Thyroid gland (tissue), 4 donors: ENCODE data around the gene TSPAN6. TPM values are rescaled to one million over a fixed set of nuclear protein-coding genes. Genes with fewer than 3 reads are reported as not detected.

Source experiments
- DNase-seq, 2 donors: peaks; one replicate each; pipeline ENCODE4 v3.0.0-alpha.2; 2019
- H3K27ac ChIP-seq, 3 donors: fragments of 200-600 bp; sonication (generic); 1 replicate in 2 of 3; 2 replicates in 1 of 3; pipeline ENCODE4 v1.5.1; 2016 to 2019; ENCODE audit warnings: mild to moderate bottlenecking in 1 of 3, moderate library complexity in 1 of 3
- H3K27me3 ChIP-seq: fragments of 200-600 bp; sonication (generic); one replicate; pipeline ENCODE4 v1.5.1; 2019
- H3K36me3 ChIP-seq, 2 donors: fragments of 200-600 bp; sonication (generic); one replicate each; pipeline ENCODE4 v1.5.1; 2016 to 2019
- H3K4me1 ChIP-seq, 2 donors: fragments of 200-600 bp; sonication (generic); one replicate each; pipeline ENCODE4 v1.5.1; 2017 to 2019
- H3K4me3 ChIP-seq, 3 donors: fragments of 200-600 bp; sonication (generic); replicated peaks in 1 of 3; 1 replicate in 2 of 3; 2 replicates in 1 of 3; pipeline ENCODE4 v1.5.1; 2016; ENCODE audit warnings: mild to moderate bottlenecking in 1 of 3
- H3K9me3 ChIP-seq: fragments of 200-600 bp; sonication (generic); one replicate; pipeline ENCODE4 v1.5.1; 2017
- POLR2A ChIP-seq, 2 donors: fragments of 450-650 bp; IDR thresholded peaks; one replicate each; pipeline ENCODE4 v1.6.1; 2017; ENCODE audit warnings: antibody characterized with exemption in 2 of 2, mild to moderate bottlenecking in 2 of 2, moderate library complexity in 1 of 2
- WGBS, 2 donors: methylation state at CpG; one replicate each; pipeline ENCODE4 v1.1.5; 2017; 5-methylcytosine and 5-hydroxymethylcytosine counted together
- intact Hi-C: fragments of 100-400 bp; cut with DNase I; formaldehyde crosslinking; loops from one replicate; pipeline ENCODE4 v1.15.1; 2023
- total RNA-seq, 4 donors: library from RNA; depleted of rRNA; stranded (reverse); fragments of >200 nt; gene quantifications; one replicate each; pipeline ENCODE4 v1.2.3, GENCODE V29; 2016
- TF ChIP-seq, protein P1 (sequence below), 6 experiments: fragments of 200-600 bp in 3 of 6; fragments of 450-650 bp in 3 of 6; sonication (generic) in 3 of 6; IDR thresholded peaks; one replicate each; pipeline ENCODE4 v1.5.1; 2016 to 2019; ENCODE audit warnings: antibody characterized with exemption in 6 of 6, mild to moderate bottlenecking in 2 of 6, inconsistent platforms in 1 of 6, moderate library complexity in 1 of 6

The TSPAN6 gene
- total RNA-seq, 4 donors from 2014 or later = 33.5 to 45.9 (median 35.2) TPM

DNA sequence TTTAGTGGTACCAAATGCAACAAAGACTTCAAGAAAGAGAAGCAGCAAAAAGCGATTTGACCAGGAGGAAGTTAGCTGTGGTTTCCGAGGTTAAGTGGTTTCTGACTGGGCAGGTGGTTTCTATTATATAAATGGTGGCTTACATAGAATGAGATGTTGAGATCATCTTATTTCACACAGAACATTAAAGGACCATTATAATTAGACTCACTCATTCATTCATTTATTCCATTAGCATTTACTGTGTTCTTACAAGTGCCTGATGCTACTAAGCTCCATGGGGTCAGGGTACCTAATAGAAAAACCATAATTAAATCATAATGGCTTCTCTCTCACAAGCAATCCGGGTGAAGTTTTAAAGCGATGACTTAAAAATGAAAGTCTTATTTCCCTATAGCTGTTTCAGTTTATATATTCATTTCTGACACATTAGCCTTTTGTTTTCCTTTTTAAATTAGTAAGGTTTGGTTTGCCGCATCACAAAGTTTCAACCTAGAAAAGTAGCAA lies 10.6 kb downstream of the TSPAN6 start:
- Histone ChIP-seq H3K9me3 (no peaks in the 10 kb centered on the region), H3K27me3 (no peaks in the 10 kb centered on the region), H3K4me3 (no peak overlapping the region), H3K36me3 (peaks cover 0 to 6% of the 10 kb centered on the region in 2 donors), H3K27ac (no peak overlapping the region), H3K4me1 (no peaks in the 10 kb centered on the region)
- no peak for DNase-seq
- 75 to 83% methylated on average over 5 of the region's 5 CpGs for WGBS, 2 donors
- intact Hi-C loops = no loop called here
- no peak for TF ChIP-seq POLR2A (IDR thresholded peaks at IDR 0.05)
- TF ChIP-seq, protein P1, sequence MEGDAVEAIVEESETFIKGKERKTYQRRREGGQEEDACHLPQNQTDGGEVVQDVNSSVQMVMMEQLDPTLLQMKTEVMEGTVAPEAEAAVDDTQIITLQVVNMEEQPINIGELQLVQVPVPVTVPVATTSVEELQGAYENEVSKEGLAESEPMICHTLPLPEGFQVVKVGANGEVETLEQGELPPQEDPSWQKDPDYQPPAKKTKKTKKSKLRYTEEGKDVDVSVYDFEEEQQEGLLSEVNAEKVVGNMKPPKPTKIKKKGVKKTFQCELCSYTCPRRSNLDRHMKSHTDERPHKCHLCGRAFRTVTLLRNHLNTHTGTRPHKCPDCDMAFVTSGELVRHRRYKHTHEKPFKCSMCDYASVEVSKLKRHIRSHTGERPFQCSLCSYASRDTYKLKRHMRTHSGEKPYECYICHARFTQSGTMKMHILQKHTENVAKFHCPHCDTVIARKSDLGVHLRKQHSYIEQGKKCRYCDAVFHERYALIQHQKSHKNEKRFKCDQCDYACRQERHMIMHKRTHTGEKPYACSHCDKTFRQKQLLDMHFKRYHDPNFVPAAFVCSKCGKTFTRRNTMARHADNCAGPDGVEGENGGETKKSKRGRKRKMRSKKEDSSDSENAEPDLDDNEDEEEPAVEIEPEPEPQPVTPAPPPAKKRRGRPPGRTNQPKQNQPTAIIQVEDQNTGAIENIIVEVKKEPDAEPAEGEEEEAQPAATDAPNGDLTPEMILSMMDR (IDR thresholded peaks at IDR 0.05) = no peak

DNA sequence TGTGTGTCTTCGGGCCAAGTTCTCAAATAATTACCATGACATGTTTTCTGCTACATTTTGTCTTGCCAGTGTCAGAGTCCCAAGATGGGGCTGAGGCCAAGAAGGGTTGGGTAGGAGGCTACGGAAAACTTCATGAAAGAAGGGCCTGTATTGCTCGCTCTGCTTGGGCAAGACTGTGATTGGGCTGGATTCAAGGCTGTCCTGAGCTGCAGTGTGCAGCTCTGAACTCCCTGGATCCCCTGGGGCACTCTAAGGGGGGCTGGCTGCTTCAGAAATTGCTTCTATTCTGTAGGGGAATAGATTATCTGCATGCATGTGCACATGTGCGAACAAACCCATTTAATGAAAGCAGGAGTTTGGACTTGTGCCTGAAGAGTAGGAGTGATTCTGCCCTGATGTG lies 13.6 kb downstream of the TSPAN6 start:
- 71 to 84% methylated on average over 4 of the region's 4 CpGs for WGBS, 2 donors
- H3K27ac ChIP-seq = no peak overlapping the region
- no peaks in the 10 kb centered on the region for H3K36me3 ChIP-seq
- no peaks in the 10 kb centered on the region for H3K27me3 ChIP-seq
- no peak for TF ChIP-seq POLR2A (IDR thresholded peaks at IDR 0.05)
- no peaks in the 10 kb centered on the region for H3K9me3 ChIP-seq
- no peak overlapping the region for H3K4me3 ChIP-seq
- H3K4me1 ChIP-seq = no peaks in the 10 kb centered on the region
- intact Hi-C loops = no loop called here
- no peak for DNase-seq

DNA sequence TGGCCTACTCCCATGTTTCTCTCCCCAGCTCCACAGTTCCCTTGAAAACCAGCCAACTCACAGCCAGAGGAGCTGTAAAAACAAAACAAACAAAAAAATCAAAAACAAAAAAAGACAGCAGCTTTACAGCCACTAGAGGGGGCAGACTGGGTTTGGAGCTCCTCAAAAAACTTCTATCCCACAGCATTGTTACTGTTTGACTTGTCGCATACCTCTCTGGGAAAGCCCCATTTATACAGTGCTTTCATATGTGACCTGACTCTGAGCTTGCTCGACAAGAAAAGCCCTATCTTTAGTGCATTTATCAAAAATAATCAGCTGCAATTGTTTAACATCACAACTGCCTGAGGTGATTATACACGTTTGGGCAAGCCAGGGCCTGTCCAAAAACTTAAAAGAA lies 21.6 kb downstream of the TSPAN6 start:
- intact Hi-C loops = no loop called here
- no peaks in the 10 kb centered on the region for H3K36me3 ChIP-seq
- H3K27me3 ChIP-seq = no peaks in the 10 kb centered on the region
- WGBS, 2 donors = 0 to 4% methylated on average over 2 to 3 of the region's 3 CpGs
- no peaks in the 10 kb centered on the region for H3K4me1 ChIP-seq
- peak; percentile 34 to 42 for DNase-seq
- H3K4me3 ChIP-seq = no peak overlapping the region
- no peaks in the 10 kb centered on the region for H3K9me3 ChIP-seq
- TF ChIP-seq, protein P1 (IDR thresholded peaks at IDR 0.05) = peak in 4 of 6 experiments; percentile 32 to 45 (median 38)
- TF ChIP-seq POLR2A (IDR thresholded peaks at IDR 0.05) = no peak
- H3K27ac ChIP-seq = no peak overlapping the region

DNA sequence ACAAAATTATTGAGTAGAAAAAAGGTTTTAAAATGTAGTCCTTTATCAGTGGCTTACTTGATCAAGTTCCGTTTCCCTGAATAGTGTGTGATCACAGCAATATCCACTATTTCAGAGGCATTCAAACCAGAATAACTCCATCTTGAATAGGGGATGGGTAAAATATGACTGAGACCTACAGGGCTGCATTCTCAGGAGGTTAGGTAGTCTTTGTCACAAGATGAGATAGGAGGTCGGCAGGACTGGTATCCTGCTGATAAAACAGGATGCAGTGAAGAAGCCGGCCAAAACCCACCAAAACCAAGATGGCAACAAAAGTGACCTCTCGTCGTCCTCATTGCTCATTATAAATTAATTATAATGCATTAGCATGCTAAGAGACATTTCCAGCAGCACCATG lies 24.7 kb downstream of the TSPAN6 start:
- no peaks in the 10 kb centered on the region for H3K27me3 ChIP-seq
- WGBS, 2 donors = 81 to 95% methylated on average over 4 to 5 of the region's 5 CpGs
- intact Hi-C loops = no loop called here
- no peak for DNase-seq
- no peaks in the 10 kb centered on the region for H3K4me1 ChIP-seq
- TF ChIP-seq POLR2A (IDR thresholded peaks at IDR 0.05) = no peak
- TF ChIP-seq, protein P1 (IDR thresholded peaks at IDR 0.05) = no peak
- no peaks in the 10 kb centered on the region for H3K36me3 ChIP-seq
- no peaks in the 10 kb centered on the region for H3K9me3 ChIP-seq
- H3K27ac ChIP-seq = no peak overlapping the region
- no peak overlapping the region for H3K4me3 ChIP-seq

DNA sequence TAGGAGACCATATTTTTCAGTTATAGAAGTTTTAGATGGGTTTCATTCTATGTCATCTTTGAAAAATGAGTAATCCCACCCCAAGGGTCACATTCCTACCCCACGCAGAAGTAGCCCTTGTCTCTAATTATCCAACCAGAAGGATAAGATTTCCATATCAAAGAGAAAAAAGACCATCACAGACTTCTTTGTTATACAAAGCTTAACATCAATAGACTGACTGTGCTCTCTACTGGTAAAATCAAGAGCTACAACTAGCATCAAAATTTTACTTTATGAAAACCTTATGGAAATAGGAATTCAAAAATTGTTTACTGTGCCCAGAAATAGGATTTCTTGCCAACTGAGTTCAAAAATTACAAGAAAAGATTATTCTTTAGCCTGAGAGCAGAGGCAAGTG lies 27.0 kb downstream of the TSPAN6 start:
- Histone ChIP-seq H3K27me3 (no peaks in the 10 kb centered on the region), H3K27ac (no peak overlapping the region), H3K4me3 (no peak overlapping the region), H3K36me3 (no peaks in the 10 kb centered on the region), H3K9me3 (no peaks in the 10 kb centered on the region), H3K4me1 (no peaks in the 10 kb centered on the region)
- intact Hi-C loops = no loop called here
- 14 to 25% methylated on average over 1 of the region's 1 CpG for WGBS, 2 donors
- no peak for TF ChIP-seq POLR2A (IDR thresholded peaks at IDR 0.05)
- TF ChIP-seq, protein P1 (IDR thresholded peaks at IDR 0.05) = no peak
- no peak for DNase-seq

DNA sequence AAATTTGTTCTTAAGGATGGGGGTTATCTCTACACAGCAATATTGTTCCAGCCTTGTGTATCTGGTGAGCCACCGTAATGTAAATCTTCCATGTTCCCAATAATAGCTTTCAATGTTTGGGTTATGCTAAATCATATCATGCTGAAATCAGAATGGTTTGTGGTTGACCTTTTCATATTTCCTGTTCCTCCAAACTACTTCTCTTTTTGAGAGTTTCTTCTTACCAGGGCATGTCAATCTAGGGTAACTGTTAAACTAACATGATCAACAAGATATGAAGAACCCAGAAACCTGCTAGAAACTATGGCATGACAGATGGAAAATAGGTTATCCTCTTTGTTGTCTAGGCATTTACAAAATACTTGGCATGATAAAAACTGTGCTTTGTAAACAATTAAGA lies 29.9 kb downstream of the TSPAN6 start:
- DNase-seq = no peak
- Histone ChIP-seq H3K4me1 (no peaks in the 10 kb centered on the region), H3K27me3 (no peaks in the 10 kb centered on the region), H3K36me3 (no peaks in the 10 kb centered on the region), H3K4me3 (no peak overlapping the region), H3K27ac (no peak overlapping the region), H3K9me3 (no peaks in the 10 kb centered on the region)
- 71 to 72% methylated on average over 1 of the region's 1 CpG for WGBS, 2 donors
- intact Hi-C loops = no loop called here
- TF ChIP-seq, protein P1 (IDR thresholded peaks at IDR 0.05) = no peak
- no peak for TF ChIP-seq POLR2A (IDR thresholded peaks at IDR 0.05)
